Activated CD8-positive, alpha-beta memory T cell treated with anti-CD3 and anti-CD28 coated beads for 48 hours (primary cell): Measurements from ENCODE around the gene ARRDC2.
"Not testable (repeated sequence)": the region's sequence is repeated elsewhere in the genome, so short reads cannot be mapped to it uniquely, and the experiment has no call there.

Source experiments
- DNase-seq, 3 experiments: peaks; one replicate each; pipeline ENCODE4 v3.0.0-alpha.2; 2020; ENCODE audit warnings: low read depth in 2 of 3, low spot score in 2 of 3

Gene ARRDC2

DNA sequence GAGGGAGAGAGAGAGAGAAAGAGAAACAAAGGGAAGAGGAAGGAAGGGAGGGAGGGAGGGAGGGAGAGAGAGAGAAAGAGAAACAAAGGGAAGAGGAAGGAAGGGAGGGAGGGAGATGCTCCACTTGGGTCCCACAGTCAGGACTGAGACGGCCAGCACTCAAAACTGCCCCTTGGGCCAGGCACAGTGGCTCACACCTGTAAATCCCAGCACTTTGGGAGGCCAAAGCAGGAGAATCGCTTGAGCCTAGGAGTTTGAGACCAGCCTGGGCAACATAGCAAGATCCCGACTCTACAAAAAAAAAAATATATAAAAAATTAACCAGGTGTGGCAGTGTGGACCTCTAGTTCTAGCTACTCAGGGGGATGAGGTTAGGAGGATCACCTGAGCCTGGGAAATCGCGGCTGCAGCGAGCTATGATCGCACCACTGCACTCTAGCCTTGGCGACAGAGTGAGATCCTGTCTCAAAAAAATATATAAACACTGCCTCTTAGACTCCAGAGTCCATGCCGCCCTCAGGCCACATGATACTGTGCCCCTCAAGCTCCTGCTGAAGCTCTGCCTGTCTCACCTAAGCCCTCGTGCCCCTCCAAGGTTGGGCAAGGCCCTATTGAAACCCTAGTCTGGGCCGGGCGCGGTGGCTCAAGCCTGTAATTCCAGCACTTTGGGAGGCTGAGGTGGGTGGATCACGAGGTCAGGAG is 8.4 kb downstream of the ARRDC2 start:
- DNase-seq = no peak

DNA sequence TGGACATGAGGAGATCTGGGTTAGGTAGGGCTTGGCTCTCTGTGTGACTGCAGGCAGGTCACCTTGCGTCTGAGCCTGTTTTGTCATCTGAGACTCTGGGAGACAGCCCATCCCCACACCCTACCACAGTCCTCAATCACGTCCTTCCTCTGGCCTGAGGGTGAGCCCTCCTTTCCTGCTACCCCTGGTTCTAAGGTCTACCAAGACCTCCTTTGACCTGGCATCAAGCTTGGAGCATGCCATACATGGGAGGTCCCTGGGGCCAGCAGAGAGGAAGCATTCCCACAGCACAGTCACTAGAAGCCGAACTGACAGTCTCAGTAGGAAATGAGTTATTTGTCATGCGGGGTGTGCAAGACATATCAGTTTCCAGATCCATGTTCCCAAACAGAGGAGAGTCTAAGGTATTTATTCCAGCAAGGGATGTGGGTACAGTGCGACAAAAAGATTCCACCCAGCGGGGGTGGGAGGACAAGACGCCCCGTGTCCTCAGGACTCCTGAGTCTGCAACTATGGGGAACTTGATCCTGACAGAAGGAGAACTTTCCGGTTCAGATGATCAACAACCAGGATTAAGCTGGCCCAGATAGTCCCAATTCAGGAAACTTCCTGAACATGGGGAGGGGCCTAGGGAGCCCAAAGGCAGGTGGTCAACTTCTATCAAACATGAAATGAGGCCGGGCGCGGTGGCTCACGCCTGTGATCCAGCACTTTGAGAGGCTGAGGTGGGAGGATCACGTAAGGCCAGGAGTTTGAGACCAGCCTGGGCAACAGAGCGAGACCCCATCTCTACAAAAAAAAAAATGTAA is 9.5 kb downstream of the ARRDC2 start:
- no peak for DNase-seq

DNA sequence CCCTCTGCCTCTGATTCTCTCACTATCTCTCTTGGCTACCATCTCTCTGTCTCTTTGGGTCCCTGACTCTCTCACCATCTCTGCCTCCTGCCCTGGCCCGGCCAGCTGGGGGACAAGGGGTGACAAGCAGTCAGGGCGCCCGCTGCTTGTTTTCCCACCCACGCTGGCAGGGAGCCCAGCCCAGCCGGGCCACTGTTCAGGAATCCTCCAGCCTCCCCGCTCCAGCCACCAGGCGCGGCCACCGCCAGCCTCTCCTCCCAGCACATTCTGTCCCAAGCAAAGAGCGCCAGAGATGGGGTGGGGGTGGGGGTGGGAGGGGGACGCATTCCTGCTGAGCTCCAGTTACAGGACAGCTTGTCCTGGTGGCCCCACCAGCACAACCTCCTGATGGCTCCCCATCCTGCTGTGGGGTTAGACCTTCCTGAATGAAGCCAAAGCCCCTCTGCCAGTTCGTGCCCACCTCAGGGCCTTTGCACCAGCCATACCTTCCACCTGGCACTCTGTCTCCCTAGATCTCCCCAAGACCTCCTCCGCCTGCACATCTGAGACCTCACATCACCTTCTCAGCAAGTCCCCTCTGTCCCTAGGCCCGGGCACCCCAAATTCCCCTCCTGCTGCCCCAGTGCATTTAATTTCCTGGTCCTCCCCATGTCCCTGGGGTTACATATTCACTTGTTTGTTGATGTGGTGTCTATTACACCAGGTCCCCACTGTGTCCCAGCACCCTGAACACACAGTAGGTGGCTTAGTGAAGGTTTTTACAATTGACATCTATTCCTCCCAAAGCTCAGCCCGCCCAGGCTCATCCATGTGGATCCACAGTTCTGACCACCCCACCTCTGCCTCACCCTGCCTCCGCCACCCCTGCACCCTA is 12.5 kb downstream of the ARRDC2 start:
- DNase-seq = no peak

DNA sequence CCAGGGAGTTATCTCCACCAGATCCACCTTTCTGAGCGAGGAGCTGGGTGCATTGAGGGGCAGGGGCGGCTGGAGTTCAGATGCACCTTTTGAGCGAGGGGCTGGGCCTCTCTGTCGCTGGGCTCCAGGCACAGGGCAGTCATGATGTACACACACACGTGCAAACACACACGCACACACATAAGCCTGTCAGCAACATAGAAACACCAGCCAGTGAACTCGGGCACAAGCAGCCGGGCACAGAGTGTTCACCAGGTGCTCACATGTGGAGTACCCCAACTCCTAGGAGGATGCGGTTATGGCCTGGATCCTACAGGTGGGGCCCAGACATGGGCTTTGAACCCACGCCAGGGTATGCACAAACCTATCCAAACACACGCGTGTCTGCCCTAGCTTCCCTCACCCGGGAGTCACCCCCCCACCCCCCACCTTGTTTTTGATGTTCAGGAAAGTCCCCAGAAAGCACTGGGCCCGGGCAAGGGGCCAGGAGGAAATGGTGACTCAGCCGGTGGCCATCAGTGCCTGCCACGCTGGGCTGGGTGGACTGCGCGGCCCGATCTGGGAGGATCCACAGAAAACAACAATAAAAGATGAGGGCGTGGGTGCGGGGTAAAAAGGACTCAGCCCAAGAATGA is 13.3 kb downstream of the ARRDC2 start:
- no peak for DNase-seq

DNA sequence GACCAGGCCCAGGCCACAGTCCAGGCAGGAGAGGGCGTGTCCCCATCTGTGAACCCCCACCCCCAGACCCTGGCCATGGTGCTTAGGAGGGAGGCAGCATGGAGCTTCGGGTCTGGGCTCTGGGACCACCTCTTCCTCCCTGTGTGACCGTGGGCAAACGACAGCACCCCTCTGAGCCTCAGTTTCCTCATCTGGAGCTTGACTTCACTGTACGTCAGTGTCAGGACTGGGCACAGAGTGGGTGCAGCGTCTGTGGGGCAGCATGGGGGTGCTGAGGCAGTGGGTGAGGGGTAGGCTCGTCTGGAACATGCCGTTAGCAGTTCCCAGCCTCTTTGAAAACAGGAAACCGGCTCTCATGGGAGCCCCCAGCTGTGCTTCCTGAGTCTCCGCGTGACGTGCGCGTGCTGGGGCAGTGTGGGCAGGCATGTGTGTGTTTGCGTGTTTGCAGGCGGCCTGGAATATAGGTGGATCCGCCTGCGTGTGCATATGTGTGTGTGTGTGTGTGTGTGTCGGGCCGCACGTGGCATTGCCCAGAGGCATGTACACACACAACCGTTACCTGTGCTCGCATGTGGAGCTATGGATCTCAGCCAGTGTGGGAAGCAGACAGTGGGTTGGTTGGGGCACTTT is 15.8 kb downstream of the ARRDC2 start:
- DNase-seq = no peak

DNA sequence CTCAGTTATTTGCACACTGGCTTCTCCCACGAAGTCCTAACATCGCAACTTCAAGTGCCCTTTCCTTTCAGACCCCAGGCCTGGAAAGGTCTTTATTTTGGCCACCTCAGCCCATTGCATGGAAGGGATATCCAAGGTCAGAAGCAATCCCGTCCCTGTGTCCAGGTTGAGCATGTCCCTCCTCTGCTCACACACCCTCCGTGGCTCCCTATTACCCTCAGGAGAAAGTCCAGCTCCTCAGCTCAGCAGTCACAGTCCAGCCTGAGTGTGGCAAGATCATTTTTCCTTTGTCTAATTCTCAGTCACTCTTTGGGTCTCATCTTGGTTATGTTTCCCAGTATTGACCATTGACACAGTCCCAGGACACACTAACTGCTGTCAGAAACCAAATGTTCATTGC is 19.2 kb downstream of the ARRDC2 start:
- no peak for DNase-seq

DNA sequence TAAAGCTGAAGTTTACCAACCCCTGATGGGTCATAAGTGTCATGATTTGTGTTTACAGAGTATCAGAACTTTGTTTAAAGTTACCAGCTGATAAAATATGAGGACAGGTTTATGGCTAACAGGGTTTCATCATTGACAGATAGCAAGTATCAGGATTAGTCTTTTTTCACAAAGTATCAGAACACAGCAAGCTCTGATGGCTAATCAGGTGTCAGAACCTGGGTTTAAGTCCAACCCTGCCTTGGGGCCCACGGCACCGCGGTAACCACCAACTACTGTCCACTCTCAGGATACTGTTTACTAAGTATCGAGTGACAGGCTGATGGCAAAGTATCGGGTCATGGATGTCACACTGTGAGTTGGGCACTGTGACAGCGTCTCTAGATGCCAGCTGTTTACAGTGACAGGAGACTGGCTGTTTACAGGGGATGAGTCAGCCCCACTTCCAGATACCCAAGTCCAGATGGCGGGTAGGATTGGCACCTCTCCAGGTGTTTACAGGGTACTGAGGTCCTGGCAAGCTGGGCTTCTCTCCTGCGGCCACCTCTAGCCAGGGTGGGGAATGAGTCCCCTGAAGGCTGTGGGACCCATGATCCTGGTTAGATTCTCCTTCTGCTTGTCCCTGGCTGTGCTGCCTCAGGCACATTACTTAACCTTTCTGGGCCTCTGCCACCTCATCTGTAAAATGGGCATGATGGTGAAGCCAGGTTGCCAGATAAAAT is 21.8 kb downstream of the ARRDC2 start:
- DNase-seq = no peak

DNA sequence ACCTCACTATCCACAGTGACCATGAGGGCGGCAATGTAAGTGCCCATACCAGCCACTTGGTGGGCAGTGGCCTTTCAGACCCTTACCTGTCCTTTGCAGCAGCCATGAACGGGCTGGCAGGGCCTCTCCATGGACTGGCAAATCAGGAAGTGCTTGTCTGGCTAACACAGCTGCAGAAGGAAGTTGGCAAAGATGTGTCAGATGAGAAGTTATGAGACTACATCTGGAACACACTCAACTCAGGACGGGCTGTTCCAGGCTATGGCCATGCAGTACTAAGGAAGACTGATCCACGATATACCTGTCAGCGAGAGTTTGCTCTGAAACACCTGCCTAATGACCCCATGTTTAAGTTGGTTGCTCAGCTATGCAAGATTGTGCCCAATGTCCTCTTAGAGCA is 23.4 kb downstream of the ARRDC2 start:
- DNase-seq = not testable (repeated sequence)

DNA sequence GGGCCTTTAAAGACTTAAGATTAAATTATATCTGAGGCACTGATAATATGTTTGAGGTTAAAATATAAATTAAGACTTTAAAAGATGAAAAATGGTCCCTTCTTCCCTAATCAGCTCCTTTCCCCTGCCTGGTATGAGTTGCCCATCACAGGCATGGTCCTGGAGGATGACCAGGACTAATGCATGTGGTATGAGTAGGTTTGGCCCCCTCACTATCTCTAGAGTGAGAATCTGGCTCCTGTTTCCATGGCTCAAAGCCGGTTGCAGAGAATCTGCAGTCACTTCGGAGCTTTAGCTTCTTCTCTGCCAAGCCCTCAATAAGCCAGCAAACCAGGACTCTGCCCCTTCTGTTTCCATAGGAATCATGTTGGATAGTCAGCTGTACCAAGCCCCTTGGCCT is 24.1 kb downstream of the ARRDC2 start:
- not testable (repeated sequence) for DNase-seq

DNA sequence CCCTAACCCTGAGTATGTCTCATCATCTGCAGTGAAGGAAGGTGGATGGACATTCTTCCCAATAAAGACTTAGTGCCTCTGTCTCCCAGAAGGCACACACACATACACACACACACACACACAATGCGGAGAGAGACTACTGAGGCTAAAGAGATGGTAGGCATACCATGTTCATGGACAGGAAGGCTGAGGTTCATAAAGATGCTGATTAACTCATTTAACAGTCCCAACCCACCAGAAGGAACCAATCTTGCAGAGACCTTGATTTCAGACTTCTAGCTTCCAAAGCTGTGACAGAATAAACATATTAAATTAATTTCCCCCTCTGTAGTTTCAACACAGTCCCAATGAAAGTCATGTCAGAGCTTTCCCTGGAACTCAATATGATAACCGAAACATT is 33.1 kb downstream of the ARRDC2 start:
- no peak for DNase-seq

DNA sequence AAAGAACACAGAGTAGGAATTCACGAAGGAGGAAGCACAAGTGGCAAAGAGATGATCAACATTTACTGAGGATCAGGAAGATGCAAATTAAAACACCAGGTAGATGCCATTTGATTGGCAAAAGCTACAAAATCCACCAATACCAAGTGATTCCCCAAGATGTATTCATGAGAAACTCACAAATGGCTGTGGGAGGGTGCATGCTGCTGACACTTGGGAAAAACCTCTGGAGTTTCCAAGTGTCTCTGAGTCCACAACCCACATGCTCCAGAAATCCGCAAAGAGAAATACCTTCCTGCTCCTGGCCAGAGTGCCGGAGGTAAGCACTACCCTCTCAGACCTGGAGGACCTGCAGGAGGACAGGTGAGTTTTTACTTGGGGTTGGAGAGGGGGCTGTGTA is 35.7 kb downstream of the ARRDC2 start:
- DNase-seq = no peak

DNA sequence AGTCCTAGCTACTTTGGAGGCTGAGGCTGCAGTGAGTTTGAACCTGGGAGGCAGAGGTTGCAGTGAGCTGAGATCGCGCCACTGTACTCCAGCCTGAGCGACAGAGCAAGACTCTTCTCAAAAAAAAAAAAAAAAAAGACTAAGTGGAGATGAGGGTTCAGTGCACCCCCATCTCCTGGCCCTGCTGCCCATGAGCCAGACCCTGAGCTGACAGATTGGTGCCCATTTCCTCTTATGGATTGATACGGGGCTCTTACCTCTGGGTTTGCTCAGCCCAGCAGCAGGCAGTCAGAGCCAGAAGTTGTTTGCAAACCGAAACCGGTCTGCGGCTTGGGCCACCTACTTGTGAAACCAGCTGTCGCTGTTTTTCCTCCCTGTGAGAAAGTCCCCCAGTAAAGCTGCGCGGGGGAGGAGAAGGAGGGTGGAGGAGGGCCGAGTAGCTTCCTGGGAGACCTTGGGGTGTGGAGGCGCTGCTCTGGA is 36.9 kb downstream of the ARRDC2 start:
- peak; percentile 72 to 77 (median 73) for DNase-seq

DNA sequence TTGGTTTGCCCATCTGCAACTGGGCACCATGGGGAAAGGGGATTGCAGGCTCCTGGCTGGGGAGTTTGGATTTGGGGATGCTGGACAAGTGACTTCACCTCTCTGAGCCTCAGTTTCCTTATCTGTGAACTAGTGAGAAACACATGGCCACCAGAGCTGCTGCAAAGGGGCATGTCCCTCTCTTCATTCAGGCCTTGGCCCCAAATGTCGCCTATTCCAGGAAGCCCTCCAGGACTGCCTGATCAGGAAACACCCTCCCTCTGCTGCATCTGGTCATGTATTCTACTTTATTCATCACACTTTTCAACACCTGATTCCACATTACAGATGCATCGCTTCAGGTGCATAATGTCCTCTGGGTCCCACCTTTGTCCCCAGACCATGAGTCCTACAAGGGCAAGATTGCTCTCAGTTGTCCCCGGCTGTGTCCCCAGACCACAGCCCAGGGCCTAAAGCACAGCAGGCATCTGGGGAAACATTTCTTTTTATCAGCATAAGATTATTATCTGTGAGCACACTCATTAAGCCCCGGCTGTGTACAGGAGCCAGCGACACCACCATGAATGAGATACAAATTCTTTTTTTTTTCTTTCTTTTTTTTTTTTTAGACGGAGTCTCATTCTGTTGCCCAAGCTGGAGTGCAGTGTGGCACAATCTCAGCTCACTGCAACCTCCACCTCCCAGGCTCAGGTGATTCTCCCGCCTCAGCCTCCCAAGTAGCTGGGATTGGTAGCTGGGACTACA is 37.5 kb downstream of the ARRDC2 start:
- no peak for DNase-seq

DNA sequence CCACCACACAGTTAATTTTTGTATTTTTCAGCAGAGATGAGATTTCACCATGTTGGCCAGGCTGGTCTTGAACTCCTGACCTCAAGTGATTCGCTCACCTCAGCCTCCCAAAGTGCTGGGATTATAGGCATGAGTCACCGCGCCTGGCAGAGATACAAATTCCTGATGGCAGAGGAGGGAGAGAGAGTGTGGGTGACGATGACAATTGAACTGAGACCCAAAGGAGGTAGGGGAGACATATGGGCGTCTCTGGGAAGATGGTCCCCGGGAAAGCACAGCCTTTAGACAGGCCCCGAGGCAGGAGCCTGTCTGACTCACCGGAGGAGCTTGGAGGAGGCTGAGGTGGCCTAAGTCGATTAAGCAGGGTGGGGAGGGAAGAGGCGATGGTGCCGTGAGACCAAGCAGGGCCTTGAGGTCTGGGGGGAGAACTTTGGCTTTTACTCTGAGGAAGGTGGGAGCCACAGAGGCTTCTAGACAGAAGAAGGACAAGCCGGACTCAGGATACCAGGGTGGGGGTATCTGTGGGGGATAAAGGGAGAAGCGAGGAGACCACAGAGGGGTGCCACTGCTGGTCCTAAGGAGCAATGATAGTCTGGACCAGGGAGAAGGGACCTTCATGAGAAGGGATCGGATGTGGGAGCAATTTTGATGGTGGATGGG is 38.2 kb downstream of the ARRDC2 start:
- DNase-seq = no peak

DNA sequence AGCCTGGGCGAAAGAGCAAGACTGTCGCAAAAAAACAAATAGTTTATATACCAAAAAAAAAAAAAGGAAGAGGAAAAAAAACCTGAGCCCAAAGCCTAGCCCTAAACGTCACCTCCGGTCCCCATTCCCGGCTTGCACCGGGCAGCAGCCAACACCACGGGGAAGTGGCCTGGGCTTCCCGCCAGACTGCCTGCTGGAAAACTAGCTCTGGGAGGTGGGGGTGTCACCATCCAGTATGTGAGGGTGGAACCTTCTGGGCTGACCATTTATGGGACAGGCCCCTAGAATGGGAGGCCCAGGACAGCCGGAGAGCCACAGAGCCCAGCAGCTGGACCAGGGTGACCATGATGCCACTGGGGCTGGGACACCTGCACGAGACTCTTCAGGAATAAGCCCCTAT is 41.4 kb downstream of the ARRDC2 start:
- no peak for DNase-seq

DNA sequence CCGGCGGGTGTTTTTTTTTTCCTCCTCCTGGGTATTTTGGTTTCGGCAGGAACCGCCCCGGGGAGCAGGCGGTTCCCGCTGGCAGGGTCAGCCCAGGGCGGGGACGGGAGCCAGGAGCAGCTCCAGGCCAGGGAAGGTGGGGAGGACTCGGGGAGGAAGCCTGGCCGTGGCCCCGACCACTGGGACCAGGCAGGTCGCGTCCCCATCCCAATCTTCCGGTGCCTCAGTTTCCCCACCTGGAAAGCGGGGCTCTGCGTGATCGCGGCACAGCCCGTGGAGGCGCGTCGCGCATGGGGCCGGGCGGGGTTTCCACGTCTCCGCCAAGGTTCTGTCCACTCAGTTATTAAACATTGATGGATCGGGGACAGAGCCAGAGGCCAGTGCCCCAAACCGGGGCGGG is 43.9 kb downstream of the ARRDC2 start:
- DNase-seq = no peak

DNA sequence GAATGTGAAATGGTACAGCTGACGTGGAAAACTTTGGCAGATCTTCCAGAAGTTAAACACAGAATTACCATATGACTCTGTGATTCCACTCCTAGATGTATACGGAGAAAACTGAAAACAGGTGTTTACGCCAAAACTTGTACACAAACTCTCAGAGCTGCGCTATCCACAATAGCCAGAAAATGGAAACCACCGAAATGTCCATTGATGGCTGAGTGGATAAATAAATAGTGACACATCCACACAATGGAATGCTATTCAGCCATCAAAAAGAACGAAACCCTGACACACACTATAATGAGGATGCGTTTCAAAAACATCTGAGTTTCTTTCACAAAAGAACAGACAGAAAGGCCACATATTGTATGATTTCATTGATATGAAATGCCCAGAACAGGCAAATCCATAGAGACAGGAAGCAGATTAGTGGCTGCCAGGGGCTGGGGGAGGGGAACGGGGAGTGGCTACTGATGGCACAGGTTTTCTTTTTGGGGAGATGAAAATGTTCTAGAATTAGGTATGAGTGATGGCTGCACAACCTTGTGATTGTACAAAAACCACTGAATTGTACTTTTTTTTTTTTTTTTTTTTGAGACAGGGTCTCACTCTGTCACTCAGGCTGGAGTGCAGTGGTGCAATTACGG is 45.7 kb downstream of the ARRDC2 start:
- DNase-seq = no peak

DNA sequence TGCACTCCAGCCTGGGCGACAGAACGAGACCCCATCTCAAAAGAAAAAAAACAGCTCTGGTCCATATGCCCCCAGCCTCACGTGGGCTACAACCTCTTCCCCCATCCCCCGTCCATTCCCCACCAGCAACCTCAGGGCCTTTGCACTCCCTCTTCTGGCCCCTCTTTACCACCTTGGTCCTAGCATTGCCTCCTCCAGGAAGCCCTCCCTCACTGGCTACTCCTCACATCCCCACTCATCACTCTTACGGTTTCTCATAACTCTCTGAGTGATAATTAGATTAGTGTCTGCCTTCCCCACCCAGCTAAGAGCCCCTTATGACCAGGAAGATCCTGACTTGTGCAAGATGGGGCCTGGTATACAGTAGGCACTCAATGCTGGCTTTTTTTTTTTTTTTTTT is 48.0 kb downstream of the ARRDC2 start:
- DNase-seq = no peak
